SU-DHL-6 (cell line): ENCODE results near the gene STARD10.

Source experiments
- H2AFZ ChIP-seq: fragments of 200-600 bp; sonication (generic); 2 replicates; pipeline ENCODE4 v1.6.1; 2014; ENCODE audit warnings: low read depth, mild to moderate bottlenecking, moderate library complexity, mixed read lengths, antibody characterized with exemption, low read length; ENCODE audit not compliant: severe bottlenecking
- H3F3A ChIP-seq: fragments of 200-600 bp; shearing (Covaris generic); 2 replicates; pipeline ENCODE4 v1.6.0; 2016; ENCODE audit warnings: antibody characterized with exemption, mild to moderate bottlenecking; ENCODE audit not compliant: insufficient read depth
- H3K27ac ChIP-seq: fragments of 200-600 bp; sonication (generic); 2 replicates; pipeline ENCODE4 v1.5.1; 2016; ENCODE audit warnings: low read depth, mild to moderate bottlenecking, low read length, moderate library complexity, mixed read lengths
- H3K27me3 ChIP-seq: fragments of 200-600 bp; sonication (generic), shearing (Covaris generic); 2 replicates; pipeline ENCODE4 v1.6.0; 2014; ENCODE audit warnings: mild to moderate bottlenecking, low read length
- H3K36me3 ChIP-seq: fragments of 200-600 bp; sonication (generic); 2 replicates; pipeline ENCODE4 v1.6.1; 2014; ENCODE audit warnings: mild to moderate bottlenecking, low read length, mixed read lengths
- H3K4me2 ChIP-seq: fragments of 300-600, 200-600 bp; shearing (Covaris generic), sonication (generic); 2 replicates; pipeline ENCODE4 v1.6.0; 2014; ENCODE audit warnings: low read length, low read depth, mild to moderate bottlenecking; ENCODE audit not compliant: poor library complexity, severe bottlenecking
- H3K4me3 ChIP-seq: fragments of 200-600 bp; sonication (generic); 2 replicates; pipeline ENCODE4 v1.5.1; 2014; ENCODE audit warnings: antibody characterized with exemption, low read length, mild to moderate bottlenecking, mixed read lengths; ENCODE audit not compliant: insufficient read depth, poor library complexity, severe bottlenecking
- H3K79me2 ChIP-seq: fragments of 200-600 bp; sonication (generic); 2 replicates; pipeline ENCODE4 v1.6.1; 2014; ENCODE audit warnings: mild to moderate bottlenecking, low read length, moderate library complexity; ENCODE audit not compliant: insufficient read depth
- H3K9ac ChIP-seq: fragments of 200-600 bp; sonication (generic); 2 replicates; pipeline ENCODE4 v1.7.0; 2014; ENCODE audit warnings: mild to moderate bottlenecking, low read length
- H3K9me2 ChIP-seq: fragments of 200-600 bp; sonication (generic); replicated peaks from 2 replicates; pipeline ENCODE4 v1.6.1; 2014; ENCODE audit warnings: low read length; ENCODE audit not compliant: insufficient read depth
- H3K9me3 ChIP-seq: fragments of 200-600 bp; sonication (generic); 2 replicates; pipeline ENCODE4 v1.6.1; 2014; ENCODE audit warnings: low read length, mixed read lengths; ENCODE audit not compliant: insufficient read depth
- H4K20me1 ChIP-seq: fragments of 200-600 bp; sonication (generic); 2 replicates; pipeline ENCODE4 v1.6.1; 2014; ENCODE audit warnings: low read depth, mild to moderate bottlenecking, antibody characterized with exemption, low read length, moderate library complexity, mixed read lengths
- CTCF ChIP-seq: fragments of 200-600 bp; sonication (generic); IDR thresholded peaks from one replicate; pipeline ENCODE4 v1.5.1; 2017; ENCODE audit warnings: antibody characterized with exemption, mild to moderate bottlenecking, low read length, moderate library complexity; ENCODE audit not compliant: insufficient read depth, poor library complexity, severe bottlenecking
- EZH2phosphoT487 ChIP-seq: fragments of 200-600 bp; sonication (generic), shearing (Covaris generic); conservative IDR thresholded peaks from 2 replicates; pipeline ENCODE4 v1.6.1; 2018; ENCODE audit warnings: mild to moderate bottlenecking, antibody characterized with exemption, low read length, moderate library complexity, mixed read lengths

STARD10 gene

GRCh38 chr11:72818971-72819370 lies 25.1 kb upstream of the STARD10 start:
- no peaks in the 10 kb centered on the region for H3K79me2 ChIP-seq
- no peaks in the 10 kb centered on the region for H3K27me3 ChIP-seq
- no peaks in the 10 kb centered on the region for H3K36me3 ChIP-seq
- no peak overlapping the region for H3K27ac ChIP-seq
- no peaks in the 10 kb centered on the region for H3K9me3 ChIP-seq
- H3K9ac ChIP-seq, result no peak overlapping the region
- no peak overlapping the region for H3K4me3 ChIP-seq
- H3K4me2 ChIP-seq, result no peak overlapping the region
- no peak for TF ChIP-seq EZH2phosphoT487
- no peak for TF ChIP-seq CTCF
- no peaks in the 10 kb centered on the region for H3K9me2 ChIP-seq
- H4K20me1 ChIP-seq, result no peaks in the 10 kb centered on the region
- H3F3A ChIP-seq, result peaks cover 26% of the 10 kb centered on the region
- H2AFZ ChIP-seq, result no peak overlapping the region

GRCh38 chr11:72817966-72818365 lies 24.1 kb upstream of the STARD10 start:
- TF ChIP-seq EZH2phosphoT487, result no peak
- H3K9me2 ChIP-seq, result no peaks in the 10 kb centered on the region
- no peak overlapping the region for H3K4me3 ChIP-seq
- H3K79me2 ChIP-seq, result peaks cover 9% of the 10 kb centered on the region
- no peaks in the 10 kb centered on the region for H3K9me3 ChIP-seq
- no peaks in the 10 kb centered on the region for H4K20me1 ChIP-seq
- H3K9ac ChIP-seq, result no peak overlapping the region
- peaks cover 19% of the 10 kb centered on the region for H3F3A ChIP-seq
- no peak overlapping the region for H2AFZ ChIP-seq
- no peaks in the 10 kb centered on the region for H3K36me3 ChIP-seq
- H3K27ac ChIP-seq, result no peak overlapping the region
- no peak overlapping the region for H3K4me2 ChIP-seq
- H3K27me3 ChIP-seq, result no peaks in the 10 kb centered on the region

GRCh38 chr11:72816404-72816990 lies 22.6 kb upstream of the STARD10 start:
- peaks cover 24% of the 10 kb centered on the region for H3K79me2 ChIP-seq
- peak overlapping the region; percentile 83; the same call in 1 of the 2 replicates for H3K27ac ChIP-seq
- H3K9me2 ChIP-seq, result no peaks in the 10 kb centered on the region
- H3K4me2 ChIP-seq, result no peak overlapping the region
- no peak overlapping the region for H2AFZ ChIP-seq
- H3K27me3 ChIP-seq, result no peaks in the 10 kb centered on the region
- H3K36me3 ChIP-seq, result no peaks in the 10 kb centered on the region
- no peak overlapping the region for H3K4me3 ChIP-seq
- no peaks in the 10 kb centered on the region for H3K9me3 ChIP-seq
- H3K9ac ChIP-seq, result no peak overlapping the region
- H3F3A ChIP-seq, result peaks cover 20% of the 10 kb centered on the region
- TF ChIP-seq CTCF (no peak), EZH2phosphoT487 (no peak)
- no peaks in the 10 kb centered on the region for H4K20me1 ChIP-seq

- Histone ChIP-seq H2AFZ (peak overlapping the region; percentile 70), H3K79me2 (peaks cover 24% of the 10 kb centered on the region)
Observed at GRCh38 chr11:72815110-72815618, 21.3 kb upstream of the STARD10 start.

More at GRCh38 chr11:72815110-72815618, 21.3 kb upstream of the STARD10 start:
- peak overlapping the region; percentile 82 for H3K9ac ChIP-seq
- H3K4me2 ChIP-seq, result peak overlapping the region; percentile 89
- H3K36me3 ChIP-seq, result no peaks in the 10 kb centered on the region
- H3K9me3 ChIP-seq, result no peaks in the 10 kb centered on the region
- H3F3A ChIP-seq, result peaks cover 16% of the 10 kb centered on the region
- no peaks in the 10 kb centered on the region for H3K9me2 ChIP-seq
- H3K27me3 ChIP-seq, result no peaks in the 10 kb centered on the region
- peak overlapping the region; percentile 85 for H3K4me3 ChIP-seq
- TF ChIP-seq EZH2phosphoT487 (no peak), CTCF (no peak)
- peak overlapping the region; percentile 83 for H3K27ac ChIP-seq
- no peaks in the 10 kb centered on the region for H4K20me1 ChIP-seq
